Fibroblast of peridontal ligament (primary cell): ENCODE results near the gene FCGR3B.
"Not testable (repeated sequence)": the region's sequence is repeated elsewhere in the genome, so short reads cannot be mapped to it uniquely, and the experiment has no call there.

Experiments
- DNase-seq: peaks from one replicate; pipeline ENCODE4 v3.0.0-alpha.2; 2010; ENCODE audit errors: extremely low read depth

Gene FCGR3B

DNA sequence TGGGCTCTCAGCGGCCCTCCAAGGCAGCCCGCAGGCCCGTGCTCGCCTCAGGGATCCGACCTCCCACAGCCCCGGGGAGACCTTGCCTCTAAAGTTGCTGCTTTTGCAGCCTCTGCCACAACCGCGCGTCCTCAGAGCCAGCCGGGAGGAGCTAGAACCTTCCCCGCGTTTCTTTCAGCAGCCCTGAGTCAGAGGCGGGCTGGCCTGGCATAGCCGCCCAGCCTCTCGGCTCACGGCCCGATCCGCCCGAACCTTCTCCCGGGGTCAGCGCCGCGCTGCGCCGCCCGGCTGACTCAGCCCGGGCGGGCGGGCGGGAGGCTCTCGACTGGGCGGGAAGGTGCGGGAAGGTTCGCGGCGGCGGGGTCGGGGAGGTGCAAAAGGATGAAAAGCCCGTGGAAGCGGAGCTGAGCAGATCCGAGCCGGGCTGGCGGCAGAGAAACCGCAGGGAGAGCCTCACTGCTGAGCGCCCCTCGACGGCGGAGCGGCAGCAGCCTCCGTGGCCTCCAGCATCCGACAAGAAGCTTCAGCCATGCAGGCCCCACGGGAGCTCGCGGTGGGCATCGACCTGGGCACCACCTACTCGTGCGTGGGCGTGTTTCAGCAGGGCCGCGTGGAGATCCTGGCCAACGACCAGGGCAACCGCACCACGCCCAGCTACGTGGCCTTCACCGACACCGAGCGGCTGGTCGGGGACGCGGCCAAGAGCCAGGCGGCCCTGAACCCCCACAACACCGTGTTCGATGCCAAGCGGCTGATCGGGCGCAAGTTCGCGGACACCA, 25.0 kb downstream of the FCGR3B start:
- peak; percentile 31 for DNase-seq

DNA sequence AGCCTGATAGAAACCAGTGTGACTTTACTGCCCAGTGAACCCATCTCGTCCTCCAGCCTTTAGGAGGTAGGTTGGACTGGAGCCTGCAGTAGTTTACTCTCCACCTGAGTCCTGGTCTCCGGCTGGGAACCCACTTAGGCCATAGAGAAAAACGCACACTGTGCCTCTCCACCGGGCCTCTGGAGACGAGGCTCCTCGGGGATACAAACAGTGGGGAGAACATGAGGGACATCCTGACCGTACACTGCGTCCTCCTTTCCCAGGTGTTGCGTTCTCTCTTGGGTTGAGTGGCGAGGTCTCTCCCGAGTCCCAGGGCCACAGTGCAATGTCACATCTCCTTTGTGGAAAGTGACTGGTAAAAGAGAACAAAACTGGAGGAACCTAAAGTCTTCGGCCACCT, 26.0 kb downstream of the FCGR3B start:
- not testable (repeated sequence) for DNase-seq

DNA sequence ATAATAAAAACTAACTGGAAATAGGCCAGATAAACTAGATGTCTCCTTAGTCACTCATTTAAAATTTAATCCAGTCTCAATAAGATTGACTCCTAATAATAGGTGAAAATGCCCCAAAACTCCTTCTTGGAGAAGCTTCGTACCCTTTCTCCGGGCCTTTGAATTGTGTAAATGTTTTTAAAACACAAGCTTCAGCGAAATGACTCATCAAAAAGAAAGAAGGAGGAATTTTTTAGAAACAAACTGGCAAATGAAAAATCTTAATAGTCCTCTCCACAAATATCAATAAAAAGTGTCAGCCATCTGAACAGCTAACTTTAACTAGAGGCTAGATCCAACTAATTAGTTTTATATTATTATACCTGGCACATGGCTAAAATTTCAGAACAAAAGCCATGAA, 33.9 kb downstream of the FCGR3B start:
- not testable (repeated sequence) for DNase-seq

GRCh38 chr1:161595583-161595982, 35.4 kb downstream of the FCGR3B start:
- peak; percentile 14 for DNase-seq

GRCh38 chr1:161595173-161595572, 35.8 kb downstream of the FCGR3B start:
- not testable (repeated sequence) for DNase-seq

DNA sequence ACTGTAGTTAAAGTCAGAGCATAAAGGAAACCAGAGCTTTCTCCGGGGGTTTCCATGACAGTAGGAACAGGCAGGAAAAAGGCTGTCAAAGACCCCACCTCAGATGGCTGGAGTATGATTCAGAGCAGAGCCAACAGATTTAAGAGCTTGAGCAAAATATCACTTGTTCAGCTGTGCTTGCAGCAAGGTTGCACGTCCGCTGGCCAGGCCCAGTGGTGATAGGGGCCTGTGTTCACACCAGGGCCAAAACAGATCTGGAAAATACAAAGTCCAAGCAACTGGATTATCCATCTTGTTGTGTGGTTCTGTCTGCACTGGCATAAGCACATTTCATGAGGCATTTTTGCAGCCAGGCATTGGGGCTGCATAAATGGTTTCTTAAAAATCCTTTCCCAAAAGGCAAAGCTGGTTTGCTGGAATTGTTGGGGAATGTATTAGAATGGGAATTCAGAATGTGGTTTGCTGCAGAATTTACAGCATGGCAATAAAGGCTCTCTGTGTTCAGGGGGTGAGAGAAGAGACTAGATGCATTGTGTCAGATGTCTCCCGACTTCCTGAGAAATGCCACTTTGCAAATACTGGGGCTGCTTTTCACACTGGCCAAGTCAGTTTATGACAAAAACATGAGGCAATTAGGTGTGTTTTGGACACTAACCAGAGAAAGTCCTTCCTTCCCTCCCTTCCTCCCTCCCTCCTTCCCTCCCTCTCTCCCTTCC, 36.5 kb downstream of the FCGR3B start:
- not testable (repeated sequence) for DNase-seq

- DNase-seq, result not testable (repeated sequence)
These were observed 37.8 kb downstream of the FCGR3B start for GRCh38 chr1:161593092-161593755.

DNA sequence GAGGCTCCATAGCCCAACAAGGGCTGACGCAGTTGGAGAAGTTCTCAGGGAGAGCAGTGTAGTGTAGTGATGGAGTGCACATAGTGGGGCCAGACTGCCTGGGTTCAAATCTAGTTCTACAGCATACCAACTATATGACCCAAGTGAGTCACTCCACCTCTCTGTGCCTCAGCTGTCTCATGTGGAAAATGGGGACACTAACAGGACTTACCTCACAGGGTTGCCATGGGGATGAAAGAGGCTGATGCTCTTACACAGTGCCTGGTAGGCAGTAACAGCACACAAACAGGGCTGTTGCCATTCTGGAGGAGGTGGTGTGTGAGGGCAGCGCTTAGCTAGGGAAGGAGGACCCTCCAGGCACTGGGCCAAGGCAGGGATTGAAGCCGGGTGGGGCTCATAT, 38.4 kb downstream of the FCGR3B start:
- not testable (repeated sequence) for DNase-seq

- not testable (repeated sequence) for DNase-seq
These were observed 41.1 kb downstream of the FCGR3B start for GRCh38 chr1:161589920-161590319.

GRCh38 chr1:161589365-161589764, 41.6 kb downstream of the FCGR3B start:
- not testable (repeated sequence) for DNase-seq

GRCh38 chr1:161588596-161588995, 42.4 kb downstream of the FCGR3B start:
- DNase-seq, result not testable (repeated sequence)

DNA sequence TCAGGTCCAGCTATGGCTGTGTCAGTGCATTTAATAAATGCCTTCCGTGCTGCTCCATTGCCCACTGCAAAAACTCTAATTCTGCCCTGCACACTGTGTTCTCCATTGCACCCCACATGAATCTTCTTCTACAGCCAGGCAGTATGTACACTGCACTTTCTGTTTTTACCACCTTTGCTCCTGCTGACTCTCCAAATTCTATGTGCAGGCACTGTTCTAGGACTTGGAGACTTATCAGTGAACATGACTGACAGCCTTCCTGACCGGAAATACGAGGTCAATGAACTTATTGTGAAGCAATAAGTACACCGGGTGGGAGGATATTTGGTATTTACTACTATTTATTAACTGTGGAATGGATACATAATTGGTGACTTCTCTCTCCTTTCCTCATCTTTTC, 48.1 kb downstream of the FCGR3B start:
- not testable (repeated sequence) for DNase-seq

DNA sequence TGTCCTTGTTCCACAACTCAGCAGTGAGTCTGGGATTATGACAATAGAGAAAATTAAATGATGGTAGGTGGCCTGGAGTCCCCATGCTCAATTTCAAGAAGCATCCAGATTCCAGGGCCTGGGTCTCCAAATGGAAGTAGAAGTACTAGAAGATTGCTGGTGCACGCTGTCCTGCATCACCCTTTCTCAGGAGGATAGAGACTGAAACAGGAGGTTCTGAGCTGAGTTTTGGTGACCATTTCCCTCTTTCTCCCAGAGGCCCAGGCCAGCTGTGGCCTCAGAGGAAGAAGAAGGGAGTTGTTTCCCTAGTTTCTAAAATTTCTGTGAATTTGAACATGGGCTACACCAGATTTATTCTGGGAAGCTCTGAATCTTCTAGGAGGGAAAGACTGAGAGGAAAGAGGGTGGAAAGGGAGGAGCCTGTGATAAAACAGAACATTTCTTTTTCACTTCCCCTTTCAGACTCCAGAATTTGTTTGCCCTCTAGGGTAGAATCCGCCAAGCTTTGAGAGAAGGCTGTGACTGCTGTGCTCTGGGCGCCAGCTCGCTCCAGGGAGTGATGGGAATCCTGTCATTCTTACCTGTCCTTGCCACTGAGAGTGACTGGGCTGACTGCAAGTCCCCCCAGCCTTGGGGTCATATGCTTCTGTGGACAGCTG, 50.0 kb downstream of the FCGR3B start:
- DNase-seq, result not testable (repeated sequence)

DNA sequence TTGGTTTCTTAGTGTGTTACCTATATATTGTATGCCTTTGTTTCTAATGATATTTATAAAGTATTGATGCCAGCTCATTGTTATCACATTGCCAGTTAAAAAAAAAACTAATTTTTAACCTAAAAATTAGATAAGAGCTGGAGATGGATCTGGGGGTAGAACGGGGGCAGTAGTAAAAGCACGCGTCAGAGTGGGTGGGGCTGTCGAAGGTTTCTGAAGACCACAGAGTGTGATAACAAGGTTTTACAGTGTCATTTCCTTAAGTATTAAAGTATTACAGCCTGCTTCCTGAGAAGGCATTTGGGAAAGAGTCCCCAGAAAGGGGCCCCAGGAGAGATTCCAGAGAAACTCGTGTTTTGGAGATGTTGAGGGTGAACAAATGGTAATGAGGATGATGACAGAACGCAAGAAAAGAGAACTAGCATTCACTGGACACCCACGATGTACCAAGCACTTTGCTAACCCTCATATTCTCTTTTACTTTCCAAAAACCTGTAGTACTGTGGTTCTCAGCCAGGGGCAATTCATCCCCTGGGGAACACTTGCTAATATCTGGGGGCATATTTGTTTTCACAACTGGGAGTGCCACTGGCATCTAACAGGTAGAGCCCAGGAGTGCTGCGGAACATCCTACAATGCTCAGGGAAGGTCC, 51.0 kb downstream of the FCGR3B start:
- DNase-seq, result not testable (repeated sequence)

- not testable (repeated sequence) for DNase-seq
These were observed 54.3 kb downstream of the FCGR3B start for GRCh38 chr1:161576676-161577075.
